ENCODE measurements around the gene MAGT1. TPM values are rescaled to one million over a fixed set of nuclear protein-coding genes. Genes with fewer than 3 reads are reported as not detected.
"Not testable (repeated sequence)": the region's sequence is repeated elsewhere in the genome, so short reads cannot be mapped to it uniquely, and the experiment has no call there.

The MAGT1 gene
- total RNA-seq, 4 donors from 2014 or later: 26.2 to 40.1 (median 32.7) TPM

DNA sequence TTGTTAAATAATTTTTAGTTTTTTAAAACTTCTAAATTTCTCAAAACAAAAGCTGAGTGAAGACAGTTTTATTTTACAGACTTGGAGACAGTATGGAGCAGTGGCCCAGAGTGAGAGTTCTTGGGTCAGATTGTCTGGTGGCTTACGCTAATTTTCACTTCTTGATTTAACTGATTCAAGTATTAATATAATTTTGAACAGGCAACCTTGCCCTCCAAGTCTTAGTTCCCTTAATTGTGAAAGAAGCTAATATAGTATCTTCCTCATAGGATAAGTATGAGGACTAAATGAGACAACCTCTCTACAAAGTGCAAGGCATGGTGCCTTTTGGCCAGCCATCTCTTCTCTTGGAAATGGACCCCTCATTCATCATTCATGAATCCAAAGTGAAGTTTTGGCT is 40.7 kb upstream of the MAGT1 start:
- Histone ChIP-seq H3K27me3 (no peaks in the 10 kb centered on the region), H3K36me3 (no peaks in the 10 kb centered on the region), H3K4me1 (no peaks in the 10 kb centered on the region), H3K4me3 (no peak overlapping the region), H3K27ac (no peak overlapping the region), H3K9me3 (no peaks in the 10 kb centered on the region)
- no peak for DNase-seq
- intact Hi-C loops (cut with DNase I; ENCODE audit: low total_unique reads): no loop called here
- in situ Hi-C loops (cut with MboI; ENCODE audit: low sequenced_read_pairs in 4 of 4): no loop called here
- no peak for ATAC-seq
- no peak for TF ChIP-seq POLR2A (IDR thresholded peaks at IDR 0.05)
- TF ChIP-seq CTCF (IDR thresholded peaks at IDR 0.05 in 4 of 5, conservative IDR thresholded peaks at IDR 0.05 in 1 of 5): no peak

DNA sequence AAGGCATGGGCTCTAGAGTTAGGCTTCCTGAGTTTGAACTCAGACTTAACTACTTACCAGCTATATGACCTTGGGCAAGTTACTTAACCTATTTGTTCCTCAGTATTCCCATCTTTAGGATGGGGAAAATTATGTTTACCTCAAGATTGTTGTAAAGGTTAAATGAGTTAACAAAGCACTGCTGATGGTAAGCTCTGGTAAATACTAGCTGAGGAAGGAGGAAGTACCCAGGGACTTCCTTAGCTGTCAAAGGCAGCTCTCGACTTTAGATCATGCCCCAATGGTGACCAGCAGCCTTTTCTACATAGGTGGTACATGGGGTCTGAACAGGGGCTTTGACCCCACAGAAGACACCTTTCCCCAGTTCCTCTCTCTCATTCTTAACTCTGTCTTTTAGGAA is 35.3 kb upstream of the MAGT1 start:
- DNase-seq (no peak), ATAC-seq (no peak)
- intact Hi-C loops (cut with DNase I; ENCODE audit: low total_unique reads): no loop called here
- no peaks in the 10 kb centered on the region for H3K36me3 ChIP-seq
- no peak overlapping the region for H3K4me3 ChIP-seq
- H3K4me1 ChIP-seq: no peaks in the 10 kb centered on the region
- TF ChIP-seq CTCF (IDR thresholded peaks at IDR 0.05 in 4 of 5, conservative IDR thresholded peaks at IDR 0.05 in 1 of 5) (no peak), POLR2A (IDR thresholded peaks at IDR 0.05) (no peak)
- no peaks in the 10 kb centered on the region for H3K9me3 ChIP-seq
- H3K27ac ChIP-seq: no peak overlapping the region
- in situ Hi-C loops (cut with MboI; ENCODE audit: low sequenced_read_pairs in 4 of 4): no loop called here
- H3K27me3 ChIP-seq: no peaks in the 10 kb centered on the region

DNA sequence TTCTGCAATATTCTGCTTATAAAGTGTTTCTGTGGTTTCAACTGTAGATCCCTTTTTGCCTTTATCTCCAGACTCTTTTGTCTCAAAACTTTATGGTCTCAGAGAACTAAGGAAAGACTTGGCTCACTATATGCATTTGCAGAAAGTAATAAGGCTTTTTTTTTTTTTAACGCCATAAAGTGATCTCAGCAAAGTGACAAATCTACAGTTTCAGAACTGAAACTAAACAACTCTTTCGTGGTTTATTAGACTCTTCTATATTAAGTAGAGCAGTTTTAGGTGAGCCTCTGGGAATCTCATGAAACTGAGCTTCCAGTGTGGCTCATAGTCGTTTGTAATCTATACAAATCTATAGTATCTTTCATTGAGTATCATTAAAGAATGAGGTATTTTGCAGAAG is 30.5 kb upstream of the MAGT1 start:
- intact Hi-C loops (cut with DNase I; ENCODE audit: low total_unique reads) (no loop called here), in situ Hi-C loops (cut with MboI; ENCODE audit: low sequenced_read_pairs in 4 of 4) (no loop called here)
- Histone ChIP-seq H3K9me3 (no peaks in the 10 kb centered on the region), H3K27ac (no peak overlapping the region), H3K27me3 (no peaks in the 10 kb centered on the region), H3K36me3 (no peaks in the 10 kb centered on the region), H3K4me3 (no peak overlapping the region), H3K4me1 (no peaks in the 10 kb centered on the region)
- ATAC-seq (no peak), DNase-seq (no peak)
- TF ChIP-seq POLR2A (IDR thresholded peaks at IDR 0.05) (no peak), CTCF (IDR thresholded peaks at IDR 0.05 in 4 of 5, conservative IDR thresholded peaks at IDR 0.05 in 1 of 5) (no peak)

DNA sequence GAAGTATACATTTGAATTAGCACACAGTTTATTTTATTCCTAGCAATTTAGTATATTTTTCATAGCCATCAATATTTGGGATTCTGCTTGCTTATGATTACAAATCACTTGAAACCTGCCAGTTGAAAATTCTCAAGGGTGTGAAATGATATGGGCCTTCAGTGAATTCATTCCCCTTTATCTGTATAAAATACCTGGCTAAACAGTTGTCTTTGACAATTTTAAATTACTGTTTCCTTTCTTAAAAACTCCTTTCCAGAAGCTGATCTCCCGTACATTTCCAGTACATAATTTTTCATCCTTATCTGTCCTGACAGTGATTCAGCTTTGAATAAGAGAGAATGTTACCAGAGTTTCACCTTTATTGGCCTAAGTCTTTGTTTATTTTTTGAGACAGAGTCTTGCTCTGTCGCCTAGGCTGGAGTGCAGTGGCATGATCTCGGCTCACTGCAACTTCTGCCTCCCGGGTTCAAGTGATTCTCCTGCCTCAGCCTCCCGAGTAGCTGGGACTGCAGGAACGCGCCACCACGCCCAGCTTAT is 29.2 kb upstream of the MAGT1 start:
- DNase-seq (no peak), ATAC-seq (no peak)
- no peaks in the 10 kb centered on the region for H3K27me3 ChIP-seq
- no peak overlapping the region for H3K4me3 ChIP-seq
- no peaks in the 10 kb centered on the region for H3K36me3 ChIP-seq
- in situ Hi-C loops (cut with MboI; ENCODE audit: low sequenced_read_pairs in 4 of 4): loop anchor here in 2 of 4 donors (25.0 kb wide), 1 partner anchor 188 kb away; the partner anchor contains the start of gene PGK1 (in 2 of the 2)
- intact Hi-C loops (cut with DNase I; ENCODE audit: low total_unique reads): no loop called here
- H3K4me1 ChIP-seq: no peaks in the 10 kb centered on the region
- H3K27ac ChIP-seq: no peak overlapping the region
- no peaks in the 10 kb centered on the region for H3K9me3 ChIP-seq
- TF ChIP-seq CTCF (IDR thresholded peaks at IDR 0.05 in 4 of 5, conservative IDR thresholded peaks at IDR 0.05 in 1 of 5) (no peak), POLR2A (IDR thresholded peaks at IDR 0.05) (no peak)

DNA sequence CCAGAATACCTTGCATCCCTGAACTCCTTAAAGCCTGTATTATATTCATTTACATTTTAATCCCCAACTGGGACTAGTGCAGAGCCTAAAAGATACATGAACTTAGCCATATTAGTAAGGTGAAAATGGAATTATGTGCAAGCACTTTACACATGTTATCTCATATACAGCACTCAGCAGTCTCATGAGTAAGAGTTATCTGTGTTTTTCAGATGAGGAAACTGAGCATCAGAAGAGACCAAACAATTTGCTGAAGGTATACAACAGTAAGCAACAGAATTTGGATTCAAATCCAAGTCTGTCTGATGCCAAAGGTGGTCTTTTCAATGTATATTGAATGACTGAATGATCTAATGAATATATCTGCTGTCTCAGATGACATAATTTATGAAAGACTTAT is 27.6 kb upstream of the MAGT1 start:
- intact Hi-C loops (cut with DNase I; ENCODE audit: low total_unique reads): no loop called here
- in situ Hi-C loops (cut with MboI; ENCODE audit: low sequenced_read_pairs in 4 of 4): loop anchor here in 2 of 4 donors (25.0 kb wide), 1 partner anchor 190 kb away; the partner anchor contains the start of gene PGK1 (in 2 of the 2)
- Histone ChIP-seq H3K36me3 (no peaks in the 10 kb centered on the region), H3K27me3 (no peaks in the 10 kb centered on the region), H3K9me3 (no peaks in the 10 kb centered on the region), H3K4me1 (peaks cover 0 to 9% of the 10 kb centered on the region in 2 donors), H3K4me3 (no peak overlapping the region), H3K27ac (no peak overlapping the region)
- TF ChIP-seq POLR2A (IDR thresholded peaks at IDR 0.05) (no peak), CTCF (IDR thresholded peaks at IDR 0.05 in 4 of 5, conservative IDR thresholded peaks at IDR 0.05 in 1 of 5) (no peak)
- no peak for DNase-seq
- no peak for ATAC-seq

- in situ Hi-C loops (cut with MboI; ENCODE audit: low sequenced_read_pairs in 4 of 4): loop anchor here in 2 of 4 donors (10.0 to 25.0 kb wide), 2 partner anchors 105 to 193 kb away; partner anchors contain the start of gene PGK1 (in 2 of the 2)
- DNase-seq; H3K9me3 ChIP-seq; H3K4me1 ChIP-seq; ATAC-seq; H3K4me3 ChIP-seq; H3K27me3 ChIP-seq; H3K27ac ChIP-seq; intact Hi-C loops (cut with DNase I; ENCODE audit: low total_unique reads); H3K36me3 ChIP-seq: not testable (repeated sequence)
These were observed 24.1 kb upstream of the MAGT1 start for GRCh38 chrX:77919370-77919769.

All from gastrocnemius medialis (tissue), 4 donors.